Cardiac fibroblast (primary cell): ENCODE measurements around the gene SERGEF.

Source experiments
- DNase-seq, 2 donors: peaks; one replicate each; pipeline versions ENCODE4 v3.0.0 to v3.0.0-alpha.2; 2010; ENCODE audit warnings: low read depth in 2 of 2
- H3K4me3 ChIP-seq, 2 donors: replicated peaks in 1 of 2; 1 replicate in 1 of 2; 2 replicates in 1 of 2; pipeline ENCODE4 v1.5.1; 2011; ENCODE audit warnings: low read depth in 2 of 2, low read length in 2 of 2, mild to moderate bottlenecking in 2 of 2, moderate library complexity in 1 of 2
- CTCF ChIP-seq: IDR thresholded peaks from one replicate; pipeline ENCODE4 v1.5.1; 2011; ENCODE audit warnings: low read depth, mild to moderate bottlenecking, low read length, inconsistent platforms

Gene SERGEF

GRCh38 chr11:17755891-17756290, 257.0 kb downstream of the SERGEF start:
- DNase-seq: no peak
- H3K4me3 ChIP-seq: no peak overlapping the region
- no peak for TF ChIP-seq CTCF

GRCh38 chr11:17753641-17754040, 259.2 kb downstream of the SERGEF start:
- no peak for DNase-seq
- TF ChIP-seq CTCF: no peak
- no peak overlapping the region for H3K4me3 ChIP-seq

GRCh38 chr11:17753153-17753552, 259.7 kb downstream of the SERGEF start:
- TF ChIP-seq CTCF: no peak
- no peak overlapping the region for H3K4me3 ChIP-seq
- DNase-seq: no peak

GRCh38 chr11:17752144-17752543, 260.7 kb downstream of the SERGEF start:
- no peak for DNase-seq
- H3K4me3 ChIP-seq: no peak overlapping the region
- no peak for TF ChIP-seq CTCF

- no peak for TF ChIP-seq CTCF
- H3K4me3 ChIP-seq: no peak overlapping the region
- no peak for DNase-seq
These were observed 261.3 kb downstream of the SERGEF start for GRCh38 chr11:17751558-17751957.

- no peak overlapping the region for H3K4me3 ChIP-seq
- DNase-seq: no peak
- TF ChIP-seq CTCF: no peak
These were observed 262.1 kb downstream of the SERGEF start for GRCh38 chr11:17750801-17751165.

GRCh38 chr11:17750013-17750800, 262.6 kb downstream of the SERGEF start:
- no peak overlapping the region for H3K4me3 ChIP-seq
- TF ChIP-seq CTCF: no peak
- no peak for DNase-seq
